Measurements from ENCODE around the gene GNG7.
"Not testable (repeated sequence)": the region's sequence is repeated elsewhere in the genome, so short reads cannot be mapped to it uniquely, and the experiment has no call there.

The GNG7 gene

GRCh38 chr19:2547033-2547680 is 155.3 kb downstream of the GNG7 start:
- Histone ChIP-seq H3K27me3 (ENCODE audit: control insufficient read depth, insufficient read depth, low read length) (no peaks in the 10 kb centered on the region), H3K36me3 (ENCODE audit: insufficient read depth, low read length) (no peaks in the 10 kb centered on the region), H3K4me2 (ENCODE audit: low read length) (no peak overlapping the region), H3K4me3 (ENCODE audit: low read length) (no peak overlapping the region), H3K4me1 (ENCODE audit: control insufficient read depth, insufficient read depth, low read length) (peaks cover 58% of the 10 kb centered on the region), H3K9me3 (replicated peaks; ENCODE audit: low read length) (no peaks in the 10 kb centered on the region), H3K9ac (ENCODE audit: low read depth, low read length) (no peak overlapping the region)

GRCh38 chr19:2546128-2547032 is 156.1 kb downstream of the GNG7 start:
- no peak overlapping the region for H3K4me2 ChIP-seq (ENCODE audit: low read length)
- peak overlapping the region; percentile 58 for H3K9ac ChIP-seq (ENCODE audit: low read depth, low read length)
- H3K4me1 ChIP-seq (ENCODE audit: control insufficient read depth, insufficient read depth, low read length): peaks cover 66% of the 10 kb centered on the region
- H3K4me3 ChIP-seq (ENCODE audit: low read length): no peak overlapping the region
- H3K9me3 ChIP-seq (replicated peaks; ENCODE audit: low read length): no peaks in the 10 kb centered on the region
- H3K36me3 ChIP-seq (ENCODE audit: insufficient read depth, low read length): no peaks in the 10 kb centered on the region
- H3K27me3 ChIP-seq (ENCODE audit: control insufficient read depth, insufficient read depth, low read length): no peaks in the 10 kb centered on the region

- not testable (repeated sequence) for H3K4me3 ChIP-seq (ENCODE audit: low read length); H3K36me3 ChIP-seq (ENCODE audit: insufficient read depth, low read length); H3K9me3 ChIP-seq (replicated peaks; ENCODE audit: low read length); H3K27me3 ChIP-seq (ENCODE audit: control insufficient read depth, insufficient read depth, low read length); H3K4me2 ChIP-seq (ENCODE audit: low read length); H3K9ac ChIP-seq (ENCODE audit: low read depth, low read length)
- H3K4me1 ChIP-seq (ENCODE audit: control insufficient read depth, insufficient read depth, low read length): peaks cover 70% of the 10 kb centered on the region
Measured at GRCh38 chr19:2545416-2546127, 156.9 kb downstream of the GNG7 start.

- Histone ChIP-seq H3K36me3 (ENCODE audit: insufficient read depth, low read length) (no peaks in the 10 kb centered on the region), H3K27me3 (ENCODE audit: control insufficient read depth, insufficient read depth, low read length) (no peaks in the 10 kb centered on the region), H3K4me2 (ENCODE audit: low read length) (peak overlapping the region; percentile 75), H3K9ac (ENCODE audit: low read depth, low read length) (peak overlapping the region; percentile 92), H3K4me3 (ENCODE audit: low read length) (no peak overlapping the region), H3K9me3 (replicated peaks; ENCODE audit: low read length) (no peaks in the 10 kb centered on the region), H3K4me1 (ENCODE audit: control insufficient read depth, insufficient read depth, low read length) (peaks cover 70% of the 10 kb centered on the region)
Measured at GRCh38 chr19:2544576-2545415, 157.7 kb downstream of the GNG7 start.

GRCh38 chr19:2543463-2544442 is 158.7 kb downstream of the GNG7 start:
- no peaks in the 10 kb centered on the region for H3K27me3 ChIP-seq (ENCODE audit: control insufficient read depth, insufficient read depth, low read length)
- H3K36me3 ChIP-seq (ENCODE audit: insufficient read depth, low read length): no peaks in the 10 kb centered on the region
- H3K4me1 ChIP-seq (ENCODE audit: control insufficient read depth, insufficient read depth, low read length): peaks cover 69% of the 10 kb centered on the region
- H3K9me3 ChIP-seq (replicated peaks; ENCODE audit: low read length): no peaks in the 10 kb centered on the region
- peak overlapping the region; percentile 75 for H3K4me2 ChIP-seq (ENCODE audit: low read length)
- H3K9ac ChIP-seq (ENCODE audit: low read depth, low read length): peak overlapping the region; percentile 92
- peak overlapping the region; percentile 52 for H3K4me3 ChIP-seq (ENCODE audit: low read length)

GRCh38 chr19:2543072-2543462 is 159.4 kb downstream of the GNG7 start:
- Histone ChIP-seq H3K4me3 (ENCODE audit: low read length) (peak overlapping the region; percentile 51), H3K9ac (ENCODE audit: low read depth, low read length) (peak overlapping the region; percentile 92), H3K4me2 (ENCODE audit: low read length) (peak overlapping the region; percentile 75), H3K4me1 (ENCODE audit: control insufficient read depth, insufficient read depth, low read length) (peaks cover 69% of the 10 kb centered on the region)
- not testable (repeated sequence) for H3K9me3 ChIP-seq (replicated peaks; ENCODE audit: low read length); H3K36me3 ChIP-seq (ENCODE audit: insufficient read depth, low read length); H3K27me3 ChIP-seq (ENCODE audit: control insufficient read depth, insufficient read depth, low read length)

- no peaks in the 10 kb centered on the region for H3K27me3 ChIP-seq (ENCODE audit: control insufficient read depth, insufficient read depth, low read length)
- H3K4me2 ChIP-seq (ENCODE audit: low read length): peak overlapping the region; percentile 50
- no peaks in the 10 kb centered on the region for H3K9me3 ChIP-seq (replicated peaks; ENCODE audit: low read length)
- no peaks in the 10 kb centered on the region for H3K36me3 ChIP-seq (ENCODE audit: insufficient read depth, low read length)
- no peak overlapping the region for H3K4me3 ChIP-seq (ENCODE audit: low read length)
- peak overlapping the region; percentile 92 for H3K9ac ChIP-seq (ENCODE audit: low read depth, low read length)
- H3K4me1 ChIP-seq (ENCODE audit: control insufficient read depth, insufficient read depth, low read length): peaks cover 69% of the 10 kb centered on the region
Measured at GRCh38 chr19:2542341-2543069, 160.0 kb downstream of the GNG7 start.

GRCh38 chr19:2540646-2541454 is 161.6 kb downstream of the GNG7 start:
- Histone ChIP-seq H3K27me3 (ENCODE audit: control insufficient read depth, insufficient read depth, low read length) (no peaks in the 10 kb centered on the region), H3K4me2 (ENCODE audit: low read length) (peak overlapping the region; percentile 64), H3K9ac (ENCODE audit: low read depth, low read length) (peak overlapping the region; percentile 92), H3K4me3 (ENCODE audit: low read length) (peak overlapping the region; percentile 21), H3K36me3 (ENCODE audit: insufficient read depth, low read length) (no peaks in the 10 kb centered on the region), H3K9me3 (replicated peaks; ENCODE audit: low read length) (no peaks in the 10 kb centered on the region), H3K4me1 (ENCODE audit: control insufficient read depth, insufficient read depth, low read length) (peaks cover 57% of the 10 kb centered on the region)

GRCh38 chr19:2540251-2540645 is 162.2 kb downstream of the GNG7 start:
- Histone ChIP-seq H3K9ac (ENCODE audit: low read depth, low read length) (peak overlapping the region; percentile 92), H3K4me1 (ENCODE audit: control insufficient read depth, insufficient read depth, low read length) (peaks cover 55% of the 10 kb centered on the region), H3K4me3 (ENCODE audit: low read length) (peak overlapping the region; percentile 21)

More at GRCh38 chr19:2540251-2540645, 162.2 kb downstream of the GNG7 start:
- Histone ChIP-seq H3K4me2 (ENCODE audit: low read length) (peak overlapping the region; percentile 64), H3K36me3 (ENCODE audit: insufficient read depth, low read length) (no peaks in the 10 kb centered on the region), H3K27me3 (ENCODE audit: control insufficient read depth, insufficient read depth, low read length) (no peaks in the 10 kb centered on the region), H3K9me3 (replicated peaks; ENCODE audit: low read length) (no peaks in the 10 kb centered on the region)
